GM18502 (cell line): Measurements from ENCODE around the gene SPINT2.
"Not testable (repeated sequence)": the region's sequence is repeated elsewhere in the genome, so short reads cannot be mapped to it uniquely, and the experiment has no call there.

ENCODE experiments used
- ATAC-seq: cut with Tn5 transposase; IDR thresholded peaks from one replicate; pipeline ENCODE4 v1.9.1; 2021; ENCODE audit warnings: mild to moderate bottlenecking; ENCODE audit not compliant: unreplicated experiment, poor library complexity

The SPINT2 gene

GRCh38 chr19:38234615-38235014 is 29.8 kb upstream of the SPINT2 start:
- ATAC-seq: no peak

DNA sequence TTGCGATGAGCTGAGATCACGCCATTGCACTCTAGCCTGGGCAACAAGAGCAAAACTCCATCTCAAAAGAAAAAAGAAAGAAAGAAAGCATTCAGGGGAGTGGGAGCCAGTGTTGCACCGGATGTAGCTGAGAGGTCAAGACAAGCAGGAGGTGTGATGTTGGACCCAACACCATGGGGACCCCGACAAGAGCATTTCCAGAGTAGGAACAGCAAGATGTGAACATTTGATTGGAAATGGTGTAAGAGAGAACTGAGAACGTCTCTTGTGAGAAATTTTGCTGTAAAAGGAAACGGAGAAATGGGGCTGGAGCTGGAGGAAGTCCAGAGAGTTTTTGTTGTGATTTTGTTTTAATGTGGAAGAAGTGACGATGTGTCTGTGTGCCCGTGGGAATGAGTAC is 24.6 kb upstream of the SPINT2 start:
- ATAC-seq: no peak

GRCh38 chr19:38243279-38243673 is 21.1 kb upstream of the SPINT2 start:
- ATAC-seq: no peak

DNA sequence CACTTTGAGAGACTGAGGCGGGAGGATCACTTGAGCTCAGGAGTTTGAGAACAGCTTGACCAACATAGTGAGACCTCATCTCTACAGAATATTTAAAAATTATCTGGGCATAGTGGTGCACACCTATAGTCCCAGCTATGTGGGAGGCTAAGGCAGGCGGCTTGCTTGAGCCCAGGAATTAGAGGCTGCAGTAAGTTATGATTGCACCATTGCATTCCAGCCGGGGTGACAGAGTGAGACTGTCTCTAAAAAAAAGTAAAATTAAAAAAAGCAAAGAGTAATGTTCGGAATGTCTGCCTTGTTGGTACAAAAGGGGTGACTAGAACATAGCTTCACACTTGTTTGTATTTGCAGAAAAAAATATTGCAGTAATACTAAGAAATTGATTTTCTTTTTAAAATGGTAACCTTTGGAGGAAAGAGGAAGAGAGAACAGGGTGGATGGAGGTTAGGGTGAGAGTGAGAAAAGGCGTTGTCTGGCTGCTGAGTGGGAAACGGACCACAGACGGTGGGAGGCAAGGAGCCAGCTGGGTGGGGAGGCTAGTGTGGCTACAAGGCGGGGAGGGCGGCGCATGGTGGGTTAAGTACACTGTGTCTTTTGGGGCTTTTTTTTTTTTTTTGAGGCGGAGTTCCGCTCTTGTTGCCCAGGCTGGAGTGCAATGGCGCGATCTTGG is 18.4 kb upstream of the SPINT2 start:
- ATAC-seq: no peak

DNA sequence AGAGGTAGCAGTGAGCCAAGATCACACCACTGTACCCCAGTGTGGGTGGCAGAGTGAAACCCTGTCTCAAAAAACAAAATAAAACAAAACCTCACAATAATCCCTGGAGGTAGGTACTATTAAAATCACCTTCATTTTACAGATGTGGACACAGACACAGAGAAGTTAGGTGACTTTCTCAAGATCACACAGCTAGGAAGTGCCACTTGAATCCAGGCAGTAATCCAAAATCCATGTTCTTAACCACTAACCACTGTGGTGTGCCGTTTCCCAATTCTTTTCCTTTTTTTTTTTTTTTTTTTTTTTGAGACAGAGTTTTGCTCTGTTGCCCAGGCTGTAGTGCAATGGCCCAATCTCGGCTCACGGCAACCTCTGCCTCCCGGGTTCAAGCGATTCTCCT is 17.2 kb upstream of the SPINT2 start:
- no peak for ATAC-seq

DNA sequence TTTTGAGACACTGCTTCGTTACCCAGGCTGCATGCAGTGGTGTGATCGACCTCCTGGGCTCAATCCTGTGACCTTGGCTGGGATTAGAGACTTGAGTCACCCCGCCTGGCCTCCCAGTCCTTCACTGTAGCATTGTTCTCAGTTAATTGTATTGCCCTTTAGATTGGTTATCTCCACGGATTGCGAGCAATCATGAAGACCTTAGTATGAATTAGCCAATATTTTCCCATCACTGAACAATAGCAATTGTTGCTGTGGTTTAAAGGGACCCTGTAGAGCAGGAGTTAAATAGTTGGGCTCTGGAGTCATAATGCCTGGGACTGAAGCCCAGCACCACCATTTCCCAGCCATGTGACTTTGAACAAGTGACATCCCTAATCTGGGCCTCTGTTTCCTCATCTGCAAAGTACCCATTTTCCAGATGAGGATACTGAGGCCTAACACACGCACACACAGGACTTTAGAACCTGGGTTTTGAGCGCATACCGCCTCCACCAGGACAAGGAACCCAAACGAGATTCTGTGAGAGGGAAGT is 16.6 kb upstream of the SPINT2 start:
- ATAC-seq: no peak

GRCh38 chr19:38248421-38248820 is 16.0 kb upstream of the SPINT2 start:
- no peak for ATAC-seq

GRCh38 chr19:38250428-38250820 is 13.9 kb upstream of the SPINT2 start:
- ATAC-seq: no peak

DNA sequence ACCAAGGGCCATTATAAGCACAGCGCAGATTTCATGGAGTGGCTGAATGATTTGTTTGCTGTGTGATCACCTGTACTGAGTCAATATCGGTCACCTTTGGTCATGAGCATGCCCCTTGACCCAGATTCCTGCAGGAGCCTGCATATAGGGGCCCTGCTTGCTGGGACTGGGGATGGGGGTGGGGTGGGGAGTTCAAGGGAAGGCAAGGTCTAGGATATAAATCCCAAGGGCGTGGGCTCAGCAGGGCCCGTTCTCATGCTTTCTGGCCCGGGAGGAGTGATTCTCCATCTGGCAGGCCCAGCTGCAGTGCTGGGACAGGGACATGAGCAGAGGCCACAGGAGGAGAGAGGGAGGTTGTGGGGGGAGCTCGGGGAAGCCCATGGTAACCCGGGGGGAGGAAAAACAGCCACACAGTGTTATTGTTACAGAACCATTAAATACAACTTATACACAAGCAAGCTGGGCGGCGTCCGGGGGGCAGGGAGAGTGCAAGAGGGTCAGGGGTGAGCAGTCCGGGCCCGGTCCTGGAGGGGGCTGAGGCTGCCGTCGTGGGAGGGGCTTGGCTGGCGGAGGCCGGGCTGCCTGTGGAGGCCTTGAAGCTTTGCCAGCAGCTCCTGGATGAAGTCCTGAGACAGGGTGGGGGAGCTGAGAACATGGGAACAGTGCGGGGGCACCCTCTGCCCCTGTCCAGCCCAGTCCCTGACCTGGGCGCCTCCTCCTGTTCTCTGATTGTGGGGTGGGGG is 13.4 kb upstream of the SPINT2 start:
- ATAC-seq: no peak

GRCh38 chr19:38251564-38252051 is 12.8 kb upstream of the SPINT2 start:
- no peak for ATAC-seq

- ATAC-seq: no peak
Measured at GRCh38 chr19:38252385-38252784, 12.0 kb upstream of the SPINT2 start.

GRCh38 chr19:38252941-38253691 is 11.3 kb upstream of the SPINT2 start:
- ATAC-seq: no peak

GRCh38 chr19:38253788-38254187 is 10.6 kb upstream of the SPINT2 start:
- no peak for ATAC-seq

- no peak for ATAC-seq
Measured at GRCh38 chr19:38255383-38256014, 8.9 kb upstream of the SPINT2 start.

DNA sequence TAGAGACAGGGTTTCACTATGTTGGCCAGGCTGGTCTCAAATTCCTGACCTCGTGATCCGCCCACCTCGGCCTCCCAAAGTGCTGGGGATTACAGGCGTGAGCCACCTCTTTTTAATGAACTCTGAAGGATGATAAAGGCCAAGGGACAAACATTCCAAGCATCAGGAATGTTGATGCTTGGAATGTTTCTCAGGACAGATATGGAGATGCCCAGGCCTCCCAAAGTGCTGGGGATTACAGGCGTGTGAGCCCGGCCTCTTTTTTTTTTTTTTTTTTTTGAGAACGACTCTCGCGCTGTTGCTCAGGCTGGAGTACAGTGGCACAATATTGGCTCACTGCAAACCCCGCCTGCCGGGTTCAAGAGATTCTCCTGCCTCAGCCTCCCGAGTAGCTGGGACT is 2.4 kb upstream of the SPINT2 start:
- not testable (repeated sequence) for ATAC-seq

DNA sequence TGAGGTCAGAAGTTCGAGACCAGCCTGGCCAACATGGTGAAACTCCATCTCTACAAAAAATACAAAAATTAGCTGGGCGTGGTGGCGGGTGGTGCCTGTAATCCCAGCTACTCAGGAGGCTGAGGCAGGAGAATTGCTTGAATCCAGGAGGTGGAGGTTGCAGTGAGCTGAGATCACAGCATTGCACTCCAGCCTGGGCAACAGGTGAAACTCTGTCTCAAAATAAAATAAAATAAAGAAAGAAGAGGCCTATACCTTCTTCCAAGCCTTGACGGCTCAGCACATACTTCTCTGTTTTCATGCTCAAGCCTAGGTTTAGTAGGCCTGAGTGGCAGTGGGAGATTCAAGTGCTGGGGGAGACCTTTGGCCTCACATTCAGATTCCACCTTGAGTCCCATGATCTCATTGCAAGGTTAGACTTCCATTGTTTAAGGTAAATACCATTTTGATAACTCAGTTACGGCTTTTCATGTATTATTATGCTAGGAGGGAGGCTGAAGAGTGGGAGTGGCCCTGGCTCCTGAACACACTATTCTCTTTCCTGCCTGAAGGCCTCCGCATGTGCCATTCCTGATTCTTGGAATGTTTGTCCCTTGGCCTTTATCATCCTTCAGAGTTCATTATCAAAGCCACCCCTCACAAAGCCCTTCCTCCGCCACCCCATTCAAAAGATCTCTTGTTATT is 1.6 kb upstream of the SPINT2 start:
- no peak for ATAC-seq

- ATAC-seq: no peak
Measured at GRCh38 chr19:38263689-38264485, 486 bp upstream of the SPINT2 start.

GRCh38 chr19:38265213-38265861 is 964 bp downstream of the SPINT2 start:
- no peak for ATAC-seq
